Left renal pelvis (tissue), 4 donors: ENCODE data around the gene OOSP4A. TPM values are rescaled to one million over a fixed set of nuclear protein-coding genes. Genes with fewer than 3 reads are reported as not detected.

Experiments
- DNase-seq, 4 donors: peaks; one replicate each; pipeline ENCODE4 v3.0.0-alpha.2; 2013; ENCODE audit warnings: low read depth in 4 of 4, low spot score in 3 of 4
- polyA plus RNA-seq, 4 donors: library from polyadenylated mRNA; unstranded; fragments of 120-200 nt; gene quantifications; one replicate each; pipeline ENCODE4 v1.2.1, GENCODE V29; 2013; ENCODE audit not compliant: insufficient read length in 4 of 4

Gene OOSP4A
- not detected for polyA plus RNA-seq

GRCh38 chr11:59963733-59964132, at the start of gene OOSP4A:
Gene OOSP4A (plus strand): TSS chr11:59964033. CDS start chr11:59964033, 0 bp downstream.
- DNase-seq, result no peak

GRCh38 chr11:59918480-59918879, 45.4 kb upstream of the OOSP4A start:
- DNase-seq, result no peak

GRCh38 chr11:59918987-59919589, 44.7 kb upstream of the OOSP4A start:
- no peak for DNase-seq

- no peak for DNase-seq
Measured at GRCh38 chr11:59923813-59924212, 40.0 kb upstream of the OOSP4A start.

- no peak for DNase-seq
Measured at GRCh38 chr11:59931688-59932087, 32.1 kb upstream of the OOSP4A start.

- no peak for DNase-seq
Measured at GRCh38 chr11:59938132-59938531, 25.7 kb upstream of the OOSP4A start, which contains the start of gene OOSP1. Gene OOSP1 (plus strand): TSS chr11:59938432. CDS start chr11:59938455, 23 bp downstream.

GRCh38 chr11:59938718-59939117, 25.1 kb upstream of the OOSP4A start:
- no peak for DNase-seq

- DNase-seq, result no peak
Measured at GRCh38 chr11:59939482-59939881, 24.4 kb upstream of the OOSP4A start.

- DNase-seq, result no peak
Measured at GRCh38 chr11:59941091-59941490, 22.7 kb upstream of the OOSP4A start.

- no peak for DNase-seq
Measured at GRCh38 chr11:59943997-59944714, 19.7 kb upstream of the OOSP4A start.

- DNase-seq, result no peak
Measured at GRCh38 chr11:59944720-59945119, 19.1 kb upstream of the OOSP4A start.

- no peak for DNase-seq
Measured at GRCh38 chr11:59953463-59954218, 10.2 kb upstream of the OOSP4A start.

GRCh38 chr11:59954219-59954847, 9.5 kb upstream of the OOSP4A start:
- no peak for DNase-seq

GRCh38 chr11:59957094-59957493, 6.7 kb upstream of the OOSP4A start:
- DNase-seq, result no peak

GRCh38 chr11:59960502-59961381, 3.1 kb upstream of the OOSP4A start:
- no peak for DNase-seq

GRCh38 chr11:59962107-59962482, 1.7 kb upstream of the OOSP4A start:
- no peak for DNase-seq

GRCh38 chr11:59965424-59965823, 1.6 kb downstream of the OOSP4A start:
- DNase-seq, result no peak

GRCh38 chr11:59966201-59966600, 2.4 kb downstream of the OOSP4A start:
- DNase-seq, result no peak

GRCh38 chr11:59967677-59968394, 4.0 kb downstream of the OOSP4A start:
- no peak for DNase-seq

- no peak for DNase-seq
Measured at GRCh38 chr11:59968395-59968783, 4.6 kb downstream of the OOSP4A start.
